NCI-H2029 (cell line): Measurements from ENCODE around the gene CNNM4.

ENCODE experiments used
- DNase-seq: peaks from one replicate; lab custom pipeline; 2025; lab: John Stamatoyannopoulos, UW

Gene CNNM4

DNA sequence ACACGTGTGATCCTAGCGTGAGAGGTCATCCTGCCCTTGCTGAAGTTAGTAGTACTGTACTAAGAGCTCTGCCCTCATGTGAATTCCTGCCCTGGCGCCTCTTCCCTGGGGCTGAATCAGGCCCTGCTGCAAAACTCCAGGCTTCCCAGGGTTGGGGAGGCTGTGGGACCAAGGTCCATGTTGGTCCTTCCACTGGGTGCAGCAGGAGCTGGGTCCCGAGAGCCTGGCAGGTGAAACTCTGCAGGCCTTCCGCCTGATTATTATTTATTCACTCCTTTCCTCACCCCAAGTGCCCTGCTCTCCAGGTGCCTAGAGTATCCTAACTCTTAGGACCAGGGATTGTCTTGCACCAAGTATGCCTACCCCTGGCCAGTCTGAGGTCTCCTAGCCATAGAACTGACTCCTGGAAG, 50.1 kb downstream of the CNNM4 start:
- no peak for DNase-seq

DNA sequence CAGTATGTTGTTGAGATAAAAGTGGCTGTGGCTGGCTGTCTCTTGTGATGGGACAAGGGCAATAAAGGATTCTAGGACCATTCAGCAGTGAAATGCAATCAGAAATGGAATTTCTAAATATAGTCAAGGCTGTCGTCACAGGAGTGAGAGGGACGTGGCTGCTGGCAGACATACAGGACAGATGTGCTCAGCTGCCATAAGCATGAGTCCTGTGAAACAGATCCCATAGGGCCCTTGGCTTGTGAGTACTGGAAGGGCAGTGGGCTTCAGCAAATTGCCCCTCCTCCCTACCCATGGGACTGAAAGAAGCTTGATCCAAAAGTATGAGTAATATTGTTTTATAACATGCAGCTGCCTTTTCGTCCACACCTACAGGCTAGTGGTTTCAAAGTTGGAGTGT, 51.2 kb downstream of the CNNM4 start:
- no peak for DNase-seq

DNA sequence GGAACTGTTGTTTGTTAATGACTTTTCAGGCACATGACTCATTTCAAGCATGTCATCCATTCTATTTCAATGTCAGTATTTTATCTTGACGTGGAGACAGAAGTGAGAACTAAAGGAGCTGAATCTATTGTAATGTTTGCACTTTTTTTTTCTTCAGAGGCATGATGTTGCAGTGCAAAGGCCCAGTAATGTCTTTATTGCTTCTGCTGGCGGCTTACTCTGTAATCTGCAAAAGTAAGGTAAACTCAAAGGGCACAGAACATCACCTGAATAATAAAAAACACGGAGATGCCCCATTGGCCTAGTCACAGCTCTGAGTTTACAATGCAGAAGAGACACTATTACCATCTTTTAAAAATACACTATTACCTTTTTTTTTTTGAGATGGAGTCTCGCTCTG, 53.0 kb downstream of the CNNM4 start:
- no peak for DNase-seq

DNA sequence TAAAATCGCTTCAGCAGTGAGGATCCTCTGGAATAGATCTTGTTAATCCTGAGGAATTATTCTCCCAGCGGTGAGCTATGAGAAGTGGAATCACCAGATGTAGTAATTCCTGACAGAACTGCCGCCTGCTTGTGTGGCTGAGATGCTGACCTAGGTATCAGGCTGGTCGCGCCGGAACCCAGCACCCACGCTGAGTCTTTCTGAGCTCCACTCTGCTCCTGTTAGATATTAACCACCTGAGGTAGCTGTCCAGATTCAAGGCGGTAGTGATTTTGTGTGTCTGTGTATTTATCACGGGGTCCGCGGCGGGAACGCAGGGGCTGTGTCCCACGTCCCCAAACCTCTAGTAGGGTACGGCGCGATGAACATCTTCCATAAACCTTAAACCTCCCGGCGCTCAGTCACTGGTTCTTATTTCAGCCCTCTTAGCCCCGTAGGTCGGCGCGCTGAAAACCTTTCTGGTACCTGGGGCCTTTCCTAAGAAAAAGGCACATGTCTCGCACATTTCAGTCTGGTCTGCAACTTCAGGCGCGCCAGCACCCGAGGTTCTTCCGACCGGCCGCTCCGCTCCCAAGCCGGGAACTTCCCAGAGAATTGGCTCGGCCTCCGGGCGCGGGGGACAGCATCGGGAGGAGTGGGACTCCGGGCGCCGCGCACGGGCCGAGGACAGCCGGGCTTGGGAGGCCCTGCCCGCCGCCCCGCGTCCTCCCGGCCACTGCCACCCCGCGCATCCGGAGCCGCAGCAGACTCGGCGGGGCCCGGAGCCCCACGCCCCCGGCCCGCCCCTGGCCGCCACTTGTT, 54.8 kb downstream of the CNNM4 start:
- DNase-seq: no peak

DNA sequence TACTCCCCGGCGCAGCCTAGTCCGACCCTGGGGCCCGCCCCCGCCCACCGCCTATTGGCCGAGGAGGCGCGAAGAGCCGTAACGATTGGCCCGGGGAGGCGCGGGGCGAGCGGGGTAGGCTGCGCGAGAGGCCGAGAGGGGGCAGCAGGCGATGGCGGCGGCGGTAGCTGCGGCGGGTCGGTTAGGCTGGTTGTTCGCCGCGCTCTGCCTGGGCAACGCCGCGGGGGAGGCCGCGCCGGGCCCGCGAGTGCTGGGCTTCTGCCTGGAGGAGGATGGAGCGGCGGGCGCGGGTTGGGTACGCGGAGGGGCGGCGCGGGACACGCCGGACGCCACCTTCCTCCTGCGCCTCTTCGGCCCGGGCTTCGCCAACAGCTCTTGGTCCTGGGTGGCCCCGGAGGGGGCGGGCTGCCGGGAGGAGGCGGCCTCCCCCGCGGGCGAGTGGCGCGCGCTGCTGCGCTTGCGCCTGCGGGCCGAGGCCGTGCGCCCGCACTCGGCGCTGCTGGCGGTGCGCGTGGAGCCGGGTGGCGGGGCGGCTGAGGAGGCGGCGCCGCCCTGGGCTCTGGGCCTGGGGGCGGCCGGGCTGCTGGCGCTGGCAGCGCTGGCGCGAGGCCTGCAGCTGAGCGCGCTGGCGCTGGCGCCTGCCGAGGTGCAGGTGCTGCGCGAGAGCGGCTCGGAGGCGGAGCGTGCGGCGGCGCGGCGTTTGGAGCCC, 55.6 kb downstream of the CNNM4 start, which contains the start of gene CNNM3:
Gene CNNM3 (plus strand): TSS at position 142 of the 709 bp plus-strand sequence. CDS start 10 bp downstream, at position 152.
- DNase-seq: peak; percentile 75

DNA sequence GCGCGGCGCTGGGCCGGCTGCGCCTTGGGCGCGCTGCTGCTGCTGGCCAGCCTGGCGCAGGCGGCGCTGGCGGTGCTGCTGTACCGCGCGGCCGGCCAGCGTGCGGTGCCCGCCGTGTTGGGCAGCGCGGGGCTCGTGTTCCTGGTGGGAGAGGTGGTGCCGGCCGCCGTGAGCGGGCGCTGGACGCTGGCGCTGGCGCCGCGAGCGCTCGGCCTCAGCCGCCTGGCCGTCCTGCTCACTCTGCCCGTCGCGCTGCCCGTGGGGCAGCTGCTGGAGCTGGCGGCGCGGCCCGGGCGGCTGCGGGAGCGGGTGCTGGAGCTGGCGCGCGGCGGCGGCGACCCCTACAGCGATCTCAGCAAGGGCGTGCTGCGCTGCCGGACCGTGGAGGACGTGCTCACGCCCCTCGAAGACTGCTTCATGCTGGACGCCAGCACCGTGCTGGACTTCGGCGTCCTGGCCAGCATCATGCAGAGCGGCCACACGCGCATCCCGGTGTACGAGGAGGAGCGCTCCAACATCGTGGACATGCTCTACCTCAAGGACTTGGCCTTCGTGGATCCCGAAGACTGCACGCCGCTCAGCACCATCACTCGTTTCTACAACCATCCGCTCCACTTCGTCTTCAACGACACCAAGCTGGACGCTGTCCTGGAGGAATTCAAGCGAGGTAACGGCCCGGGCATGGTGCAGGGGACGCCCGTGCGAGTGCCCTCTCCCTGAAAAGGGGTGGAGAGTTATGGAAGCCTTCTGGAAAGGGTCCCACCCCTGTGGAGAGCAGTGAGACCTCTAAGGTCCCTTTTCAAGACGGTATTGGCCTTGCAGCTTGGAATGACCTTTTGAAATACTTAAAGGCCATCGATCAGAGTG, 56.4 kb downstream of the CNNM4 start:
- DNase-seq: no peak

DNA sequence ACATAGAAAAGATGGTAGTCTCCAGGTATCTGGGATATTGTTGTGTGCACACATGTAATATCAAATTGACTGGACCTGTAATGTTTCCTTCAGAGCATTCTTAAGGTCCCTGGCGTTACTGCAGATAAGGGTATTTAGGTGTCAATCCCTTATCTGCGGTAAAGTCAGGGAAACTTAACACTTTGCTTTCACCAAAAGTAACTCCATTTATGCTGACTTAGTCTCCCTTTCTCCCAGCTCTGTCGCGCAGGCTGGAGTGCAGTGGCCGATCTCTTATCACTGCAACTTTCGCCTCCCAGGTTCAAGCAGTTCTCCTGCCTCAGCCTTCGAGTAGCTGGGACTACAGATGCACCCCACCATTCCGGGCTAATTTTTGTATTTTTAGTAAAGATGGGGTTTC, 57.2 kb downstream of the CNNM4 start:
- no peak for DNase-seq

DNA sequence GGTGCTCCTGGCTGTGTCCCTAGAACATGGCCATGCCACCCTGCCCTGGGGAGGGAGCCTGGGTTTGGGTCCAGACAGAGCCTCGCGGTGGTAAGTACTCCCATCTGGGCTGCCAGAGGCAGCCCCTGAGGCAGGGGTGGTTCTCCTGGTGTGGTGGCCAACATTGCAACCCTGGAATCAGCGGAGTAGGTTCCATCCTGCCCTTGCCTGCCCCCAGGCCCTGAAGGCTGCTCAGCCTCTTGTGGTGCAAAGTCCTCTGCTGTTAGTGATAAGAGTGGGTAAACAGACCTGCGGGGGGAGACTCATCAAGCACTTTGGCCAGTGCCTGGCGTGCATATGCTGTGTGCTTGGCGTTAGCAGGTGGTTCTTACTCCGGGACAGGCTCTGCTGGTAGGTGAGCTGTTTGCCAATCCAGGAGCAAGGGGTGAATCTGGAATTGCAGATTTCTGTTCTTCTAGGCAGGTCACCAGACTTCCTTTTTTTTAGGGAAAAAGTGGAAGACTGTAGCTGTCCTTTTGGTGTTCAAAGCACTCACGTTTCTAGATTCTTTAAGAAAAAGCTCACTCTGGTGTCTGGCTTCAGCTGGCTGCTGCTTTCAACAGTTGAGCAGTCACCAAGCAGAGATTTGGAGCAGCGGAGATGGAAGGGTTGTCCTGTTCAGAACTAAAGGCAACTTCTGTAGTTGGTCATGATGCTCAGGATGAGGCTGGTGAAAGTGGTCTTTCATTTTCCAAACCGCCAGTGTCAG, 58.6 kb downstream of the CNNM4 start:
- peak; percentile 52 for DNase-seq

DNA sequence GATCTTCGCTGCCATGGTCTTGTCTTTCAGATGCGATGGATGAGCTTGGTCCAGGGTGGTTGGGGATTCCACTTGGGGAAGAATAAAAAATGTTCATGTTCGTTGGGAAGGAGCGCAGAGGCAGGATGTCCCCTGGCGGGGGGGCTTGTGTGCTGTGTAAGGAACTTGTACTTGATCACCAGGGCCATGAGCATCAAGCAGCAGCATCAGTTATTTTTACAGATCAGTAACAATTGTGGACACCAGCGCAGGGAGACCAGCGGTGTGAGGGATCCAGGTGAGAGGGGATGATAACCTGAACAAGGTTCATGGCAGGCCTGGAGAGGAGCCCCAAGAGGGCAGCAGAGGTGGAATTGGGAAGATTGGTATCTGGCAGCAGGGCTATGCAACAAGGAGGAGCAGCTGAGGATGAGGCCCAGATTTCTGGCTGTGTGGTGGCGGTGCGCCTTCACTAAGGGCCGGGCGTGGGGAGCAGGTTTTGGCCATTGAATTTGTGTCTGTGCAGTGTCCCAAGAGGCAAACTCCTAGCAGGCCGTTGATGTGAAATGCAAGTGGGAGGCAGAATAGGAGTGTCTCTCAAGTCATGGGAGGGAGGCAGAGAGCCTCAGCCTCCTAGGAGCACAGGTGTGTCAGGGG, 59.3 kb downstream of the CNNM4 start:
- DNase-seq: no peak

DNA sequence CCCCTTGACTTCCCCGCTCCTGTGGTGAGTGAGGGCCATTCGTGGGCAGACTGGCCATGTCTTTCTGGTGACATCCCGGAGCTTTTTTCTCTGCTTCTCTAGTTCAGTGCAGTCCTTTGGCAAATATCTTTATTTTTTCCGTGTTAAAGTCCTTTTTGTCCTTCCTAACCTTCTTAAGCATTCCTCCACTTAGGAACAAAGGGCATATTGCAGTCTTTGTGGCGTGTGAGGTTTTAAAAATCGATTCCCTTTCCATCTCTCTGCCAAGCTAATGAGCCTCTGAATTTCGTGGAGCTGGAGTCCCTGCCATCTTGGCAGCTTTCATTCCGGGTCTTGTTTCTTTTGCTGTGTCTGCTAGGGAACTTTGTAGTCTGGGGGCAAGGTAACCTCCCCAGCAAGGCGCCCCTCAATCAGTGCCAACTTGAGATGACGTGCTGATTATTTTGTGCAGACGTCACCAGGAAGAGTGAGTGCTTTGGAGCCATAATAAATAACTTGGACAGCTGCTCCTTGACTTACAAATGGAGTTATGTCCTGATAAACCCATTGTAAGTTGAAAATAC, 60.5 kb downstream of the CNNM4 start:
- DNase-seq: no peak

DNA sequence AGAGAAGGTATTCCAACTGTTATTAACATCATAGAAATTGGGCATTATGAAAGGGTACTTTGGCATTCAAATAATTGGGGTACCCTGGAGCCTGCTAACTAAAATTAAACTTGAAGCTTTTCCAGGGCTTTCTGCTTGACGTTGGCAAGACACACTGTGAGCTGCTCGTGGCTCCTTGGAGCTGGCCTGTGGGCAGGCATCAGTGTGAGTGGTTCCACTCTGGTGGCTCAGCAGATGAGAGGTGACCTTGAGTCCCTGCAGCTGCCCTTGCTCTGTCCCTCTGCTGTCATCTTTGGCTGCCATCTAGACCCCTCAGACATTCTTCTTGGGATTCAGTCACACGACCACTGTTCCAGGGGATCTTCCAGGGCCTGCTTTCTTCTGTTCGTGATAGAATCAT, 62.1 kb downstream of the CNNM4 start:
- DNase-seq: no peak

DNA sequence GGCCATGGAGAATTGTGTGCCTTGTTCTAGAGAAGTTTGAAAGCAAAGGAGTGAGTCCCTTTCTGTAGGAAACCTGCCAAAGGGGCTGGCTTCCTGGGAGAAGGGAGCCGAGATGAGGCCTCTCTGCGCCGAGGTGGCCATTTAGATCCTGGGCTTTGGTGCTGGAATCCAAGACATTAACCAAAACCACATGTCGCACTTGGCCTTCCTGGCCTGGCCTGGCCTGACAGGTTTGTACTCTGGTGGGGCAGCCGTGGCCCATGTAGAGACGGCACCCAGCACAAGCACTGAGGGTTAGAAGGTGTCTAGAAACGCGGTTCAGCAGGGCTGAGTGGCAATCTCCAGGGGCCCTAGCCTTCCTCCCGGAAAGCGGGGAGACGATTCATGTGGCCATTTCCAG, 62.5 kb downstream of the CNNM4 start:
- DNase-seq: no peak

DNA sequence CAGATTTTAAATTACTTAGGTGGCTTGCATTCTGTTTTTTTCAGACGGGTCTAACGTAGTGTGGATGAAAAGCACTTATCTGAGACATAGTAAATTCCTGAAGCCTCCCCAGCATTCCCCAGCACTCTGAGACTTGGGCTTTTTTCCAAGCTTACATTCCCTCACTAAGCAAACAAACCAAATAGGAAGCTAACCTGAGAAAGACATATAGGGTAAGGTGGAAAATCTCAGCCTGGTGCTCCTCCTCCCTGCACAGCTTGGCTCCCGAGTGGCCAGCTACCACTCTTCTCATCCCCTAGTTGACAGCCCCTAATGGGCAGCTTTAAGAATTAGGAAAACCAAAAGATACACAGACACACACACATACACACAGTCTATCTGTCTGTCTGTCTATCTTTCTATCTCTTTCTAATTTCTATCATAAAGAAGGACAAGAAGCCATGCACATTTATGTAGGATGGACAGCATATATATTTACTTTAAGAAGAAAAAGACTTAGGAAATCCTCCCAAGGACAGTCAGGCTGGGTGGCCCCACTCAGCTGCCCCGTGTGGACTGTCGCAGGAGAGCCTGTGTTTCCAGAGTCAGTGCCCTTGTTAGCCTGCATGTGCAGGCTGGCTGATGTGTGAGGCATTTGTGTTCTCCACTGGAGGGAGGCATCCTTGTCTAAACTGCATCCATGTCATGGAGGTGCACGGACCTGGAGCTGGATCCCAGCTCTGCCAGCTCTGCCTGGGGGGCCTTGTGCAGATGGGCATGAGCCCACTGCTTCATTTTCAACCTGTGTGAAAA, 63.6 kb downstream of the CNNM4 start:
- no peak for DNase-seq

DNA sequence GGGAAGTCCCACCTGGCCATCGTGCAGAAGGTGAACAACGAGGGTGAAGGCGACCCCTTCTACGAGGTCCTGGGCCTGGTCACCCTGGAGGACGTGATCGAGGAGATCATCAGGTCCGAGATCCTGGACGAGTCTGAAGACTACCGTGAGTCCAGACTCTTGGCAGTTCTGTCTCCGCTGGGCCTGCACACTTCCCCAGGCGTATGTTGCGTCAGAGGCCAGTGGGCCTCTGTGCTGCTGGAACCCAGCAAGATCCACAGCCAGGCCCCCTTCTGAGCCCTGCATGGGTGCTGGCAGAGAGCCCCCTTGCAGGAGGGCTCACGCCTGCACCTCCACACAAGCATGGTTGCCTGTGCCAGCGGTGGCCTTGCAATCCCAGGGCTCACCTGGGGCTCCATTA, 64.4 kb downstream of the CNNM4 start:
- DNase-seq: no peak

DNA sequence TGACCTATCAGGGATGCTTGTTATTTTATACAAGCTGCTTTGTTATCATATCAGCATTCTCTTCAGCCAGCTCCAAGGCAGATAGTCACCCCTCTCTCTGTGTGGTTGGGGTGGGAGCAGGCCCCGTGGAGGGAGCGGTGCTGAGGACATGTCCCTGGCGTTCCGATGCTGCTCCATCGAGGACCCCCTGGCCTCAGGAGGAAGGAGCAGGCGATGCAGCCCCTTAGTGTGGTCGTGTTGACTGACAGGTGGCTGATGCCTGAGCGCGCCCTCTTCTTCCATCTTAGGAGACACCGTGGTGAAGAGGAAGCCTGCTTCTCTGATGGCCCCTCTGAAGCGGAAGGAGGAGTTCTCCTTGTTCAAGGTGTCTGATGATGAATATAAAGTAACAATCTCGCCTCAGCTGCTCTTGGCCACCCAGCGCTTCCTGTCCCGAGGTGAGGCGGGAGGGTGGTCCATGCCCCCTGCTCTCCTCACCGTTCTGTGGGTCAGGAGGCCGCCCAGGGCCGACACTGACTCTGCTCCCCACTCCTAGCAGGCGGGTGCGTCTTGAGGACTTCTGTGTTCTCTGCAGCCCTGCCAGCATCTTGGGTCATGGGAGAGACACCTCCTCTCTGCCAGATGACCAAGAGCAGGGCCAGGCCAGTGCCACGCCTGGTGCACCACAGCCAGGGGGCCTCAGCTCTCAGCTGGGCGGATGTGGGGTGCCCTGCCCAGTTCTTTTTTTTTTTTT, 66.0 kb downstream of the CNNM4 start:
- no peak for DNase-seq

DNA sequence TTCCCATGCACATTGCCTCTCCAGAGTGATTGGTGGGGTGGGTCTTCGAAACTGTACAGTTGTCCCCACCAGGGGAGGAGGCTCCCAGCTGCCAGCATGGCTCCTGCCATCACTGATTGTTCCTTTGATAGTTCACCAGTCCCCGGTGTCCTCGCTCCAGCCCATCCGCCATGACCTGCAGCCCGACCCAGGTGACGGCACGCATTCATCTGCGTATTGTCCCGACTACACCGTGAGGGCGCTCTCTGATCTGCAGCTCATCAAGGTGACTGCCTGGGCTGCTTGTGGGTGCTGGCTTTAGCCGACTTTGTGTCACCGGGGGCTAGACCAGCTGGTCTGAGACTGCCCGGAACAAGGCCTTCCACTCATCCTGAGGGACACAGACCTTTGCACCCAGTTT, 67.7 kb downstream of the CNNM4 start:
- no peak for DNase-seq

DNA sequence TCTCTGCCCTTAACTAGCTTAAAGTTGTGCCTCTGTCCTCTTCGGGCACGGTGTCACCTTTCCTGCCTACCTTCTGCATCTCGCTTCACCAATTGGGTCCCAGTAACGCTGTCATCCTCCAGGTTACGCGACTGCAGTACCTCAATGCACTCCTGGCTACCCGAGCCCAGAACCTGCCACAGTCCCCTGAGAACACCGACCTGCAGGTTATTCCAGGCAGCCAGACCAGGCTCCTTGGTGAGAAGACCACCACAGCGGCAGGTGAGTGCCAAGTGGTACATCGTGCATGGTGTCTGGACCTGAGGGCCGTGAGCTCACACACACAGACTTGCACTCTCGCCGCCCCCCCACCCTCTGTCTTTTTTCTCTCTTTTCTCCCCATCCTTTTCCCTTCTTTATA, 68.2 kb downstream of the CNNM4 start:
- DNase-seq: no peak

DNA sequence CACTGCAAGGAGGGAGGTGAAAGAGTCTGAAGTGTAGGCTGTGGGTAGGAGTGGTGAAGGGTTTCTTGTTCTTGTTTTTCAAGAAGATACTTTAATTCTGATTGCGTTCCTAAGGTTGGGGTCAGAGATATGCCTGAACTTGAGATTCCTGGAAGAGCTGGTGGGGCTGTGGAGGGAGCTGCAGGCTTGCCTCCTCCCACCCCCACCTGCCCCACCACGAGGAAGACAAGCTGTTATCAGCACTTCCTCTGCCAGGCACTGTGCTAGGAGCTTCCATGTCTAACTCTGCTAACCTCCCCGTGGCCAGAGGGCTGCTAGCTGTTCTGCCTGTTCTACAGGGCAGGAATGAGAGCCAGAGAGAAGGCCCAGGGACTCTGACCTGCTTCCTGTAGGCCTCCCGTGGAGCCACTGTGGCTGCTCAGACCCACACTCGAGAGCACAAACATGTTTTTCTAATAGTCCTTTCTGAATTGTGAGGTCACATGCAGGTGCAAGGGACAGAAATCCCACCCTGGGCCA, 69.4 kb downstream of the CNNM4 start:
- no peak for DNase-seq

DNA sequence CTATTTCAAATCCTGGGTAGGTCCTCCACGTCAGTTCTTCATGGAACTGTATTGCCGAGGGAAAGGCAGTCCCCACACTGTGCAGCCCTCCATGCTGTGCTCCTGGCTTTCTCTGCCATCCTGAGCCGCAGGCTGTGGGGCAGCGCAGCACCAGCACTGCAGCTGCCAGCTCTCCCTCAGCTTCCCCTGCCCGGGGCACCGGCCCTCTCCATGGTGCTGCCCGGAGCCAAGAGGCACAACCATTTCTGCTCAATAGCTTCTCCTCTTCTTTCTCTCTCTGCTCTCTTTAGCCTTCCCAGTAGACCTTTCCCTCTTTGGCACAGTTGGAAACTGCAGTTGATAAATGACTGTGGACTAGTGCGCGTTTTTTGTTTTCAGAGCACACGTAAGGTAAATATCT, 71.0 kb downstream of the CNNM4 start:
- no peak for DNase-seq
